GM12891 (cell line): ENCODE data around the gene GDPD3.

Source experiments
- PAX5 ChIP-seq: IDR thresholded peaks from 2 replicates; pipeline ENCODE4 v1.6.1; 2011; ENCODE audit warnings: low read length, moderate library complexity, mild to moderate bottlenecking; ENCODE audit not compliant: insufficient read depth, severe bottlenecking
- POLR2A ChIP-seq: IDR thresholded peaks from 2 replicates; pipeline ENCODE4 v1.6.1; 2011; ENCODE audit warnings: low read depth, low read length, control low read depth
- TAF1 ChIP-seq: IDR thresholded peaks from 2 replicates; pipeline ENCODE4 v1.6.1; 2011; ENCODE audit warnings: low read depth, low read length, control low read depth

GRCh38 chr16:30092373-30093010 is 20.8 kb downstream of the GDPD3 start:
- TF ChIP-seq POLR2A: peak; percentile 36; the same call in 1 of the 2 replicates
- TF ChIP-seq TAF1: 0 out of 2 replicates have a peak, but pooled peaks have one; percentile 12
- no peak for TF ChIP-seq PAX5
